Liver (tissue), 9 donors: ENCODE data around the gene MAP10. TPM values are rescaled to one million over a fixed set of nuclear protein-coding genes. Genes with fewer than 3 reads are reported as not detected.

Experiments used
- DNase-seq: peaks from one replicate; pipeline ENCODE4 v3.0.0-alpha.2; 2017; ENCODE audit warnings: low spot score
- H3K27ac ChIP-seq, 2 donors: one replicate each; pipeline ENCODE4 v1.7.0; 2013; ENCODE audit warnings: inconsistent platforms in 2 of 2, low read length in 2 of 2, control low read depth in 1 of 2, low read depth in 1 of 2, mild to moderate bottlenecking in 1 of 2
- H3K27me3 ChIP-seq, 4 donors: one replicate each; pipeline versions ENCODE4 v1.6.1 to v1.7.0; 2013; ENCODE audit warnings: low read length in 3 of 4, inconsistent platforms in 1 of 4, mild to moderate bottlenecking in 1 of 4, moderate library complexity in 1 of 4; ENCODE audit not compliant: control insufficient read depth in 4 of 4, insufficient read depth in 4 of 4
- H3K36me3 ChIP-seq, 4 donors: one replicate each; pipeline versions ENCODE4 v1.6.1 to v1.7.0; 2013; ENCODE audit warnings: low read length in 3 of 4, mild to moderate bottlenecking in 3 of 4, low read depth in 1 of 4, moderate library complexity in 1 of 4; ENCODE audit not compliant: control insufficient read depth in 4 of 4, insufficient read depth in 3 of 4
- H3K4me1 ChIP-seq, 4 donors: one replicate each; pipeline versions ENCODE4 v1.6.1 to v1.7.0; 2013; ENCODE audit warnings: low read length in 3 of 4, mild to moderate bottlenecking in 3 of 4, moderate library complexity in 1 of 4; ENCODE audit not compliant: control insufficient read depth in 4 of 4, insufficient read depth in 4 of 4
- H3K4me3 ChIP-seq, 3 donors: one replicate each; pipeline versions ENCODE4 v1.6.1 to v1.7.0; 2013; ENCODE audit warnings: low read length in 3 of 3, control low read depth in 1 of 3, low read depth in 1 of 3, mild to moderate bottlenecking in 1 of 3
- H3K9ac ChIP-seq, 2 donors: one replicate each; pipeline ENCODE4 v1.7.0; 2013; ENCODE audit warnings: low read length in 2 of 2, mild to moderate bottlenecking in 2 of 2, moderate library complexity in 2 of 2, control low read depth in 1 of 2, low read depth in 1 of 2
- H3K9me3 ChIP-seq, 4 donors: one replicate each; pipeline versions ENCODE4 v1.6.1 to v1.7.0; 2013; ENCODE audit warnings: low read length in 3 of 4; ENCODE audit not compliant: control insufficient read depth in 4 of 4
- ATF3 ChIP-seq: IDR thresholded peaks from 2 replicates; pipeline ENCODE4 v1.6.1; 2016; ENCODE audit warnings: antibody characterized with exemption
- EGR1 ChIP-seq, 2 donors: IDR thresholded peaks; 2 replicates each; pipeline ENCODE4 v1.6.1; 2016 to 2018; ENCODE audit warnings: antibody characterized with exemption in 2 of 2, low read depth in 2 of 2
- FOXA1 ChIP-seq: IDR thresholded peaks from 2 replicates; pipeline ENCODE4 v1.6.1; 2016; ENCODE audit warnings: antibody characterized with exemption
- FOXA2 ChIP-seq: IDR thresholded peaks from 2 replicates; pipeline ENCODE4 v1.6.1; 2016; ENCODE audit warnings: antibody characterized with exemption
- GABPA ChIP-seq, 2 donors: IDR thresholded peaks in 1 of 2; conservative IDR thresholded peaks in 1 of 2; 2 replicates each; pipeline ENCODE4 v1.6.1; 2016; ENCODE audit warnings: antibody characterized with exemption in 2 of 2, mild to moderate bottlenecking in 1 of 2, moderate library complexity in 1 of 2
- HNF4A ChIP-seq, 2 donors: conservative IDR thresholded peaks; 2 replicates each; pipeline ENCODE4 v1.6.1; 2016; ENCODE audit warnings: antibody characterized with exemption in 2 of 2, mild to moderate bottlenecking in 2 of 2
- HNF4G ChIP-seq: IDR thresholded peaks from 2 replicates; pipeline ENCODE4 v1.6.1; 2016; ENCODE audit warnings: antibody characterized with exemption
- JUND ChIP-seq, 2 donors: IDR thresholded peaks; 2 replicates each; pipeline ENCODE4 v1.6.1; 2016; ENCODE audit warnings: antibody characterized with exemption in 2 of 2
- NR2F2 ChIP-seq: IDR thresholded peaks from 2 replicates; pipeline ENCODE4 v1.6.1; 2016; ENCODE audit warnings: antibody characterized with exemption
- RAD21 ChIP-seq, 2 donors: IDR thresholded peaks; 2 replicates each; pipeline ENCODE4 v1.6.1; 2016; ENCODE audit warnings: antibody characterized with exemption in 2 of 2, mild to moderate bottlenecking in 2 of 2
- REST ChIP-seq: IDR thresholded peaks from 2 replicates; pipeline ENCODE4 v1.6.1; 2016; ENCODE audit warnings: antibody characterized with exemption, mild to moderate bottlenecking
- RXRA ChIP-seq, 2 donors: IDR thresholded peaks; 2 replicates each; pipeline ENCODE4 v1.6.1; 2017 to 2018; ENCODE audit warnings: antibody characterized with exemption in 2 of 2, mild to moderate bottlenecking in 1 of 2
- SP1 ChIP-seq: IDR thresholded peaks from 2 replicates; pipeline ENCODE4 v1.6.1; 2018; ENCODE audit warnings: antibody characterized with exemption, mild to moderate bottlenecking
- TAF1 ChIP-seq: conservative IDR thresholded peaks from 2 replicates; pipeline ENCODE4 v1.6.1; 2016; ENCODE audit warnings: antibody characterized with exemption, mild to moderate bottlenecking
- YY1 ChIP-seq: IDR thresholded peaks from 2 replicates; pipeline ENCODE4 v1.6.1; 2016; ENCODE audit warnings: antibody characterized with exemption, mild to moderate bottlenecking
- ZBTB33 ChIP-seq: IDR thresholded peaks from 2 replicates; pipeline ENCODE4 v1.6.1; 2016; ENCODE audit warnings: antibody characterized with exemption
- WGBS: extraction: QIAGEN DNeasy Blood & Tissue Kit; methylation state at CpG from one replicate; pipeline ENCODE4 v1.1.7; 2013; 5-methylcytosine and 5-hydroxymethylcytosine counted together
- polyA plus RNA-seq, 2 donors: library from polyadenylated mRNA; stranded (reverse) in 1 of 2; unstranded in 1 of 2; fragments of 200-250 nt in 1 of 2; fragments of >200 nt in 1 of 2; fragmentation: Nextera tagmentation in 1 of 2; extraction: Ambion mirVana in 1 of 2; gene quantifications; one replicate each; pipeline versions ENCODE4 v1.2.1 to v1.2.3, GENCODE V29; 2013 to 2015
- total RNA-seq, 2 donors: library from RNA; depleted of rRNA; stranded (reverse); fragments of >200 nt; gene quantifications; one replicate each; pipeline ENCODE4 v1.2.3, GENCODE V29; 2014
- TF ChIP-seq, protein P1 (sequence below): IDR thresholded peaks from 2 replicates; pipeline ENCODE4 v1.6.1; 2016; ENCODE audit warnings: antibody characterized with exemption
- TF ChIP-seq, protein P2 (sequence below): fragments of 150-350 bp; IDR thresholded peaks from 2 replicates; pipeline ENCODE4 v1.5.1; 2017; ENCODE audit warnings: improper control_type of control experiment, low read depth, low read length; ENCODE audit not compliant: missing input control
- donor health status: healthy.
- donor health status: healthy.
- donor health status: healthy.
- donor health status: healthy.
- donor health status: healthy.

Gene MAP10
- total and polyA plus RNA-seq, 4 donors = 0.96 to 2.7 (median 1.8) TPM

- WGBS = 83% methylated on average over 3 of the region's 3 CpGs
- Histone ChIP-seq H3K27ac (no peak overlapping the region), H3K9me3 (no peaks in the 10 kb centered on the region), H3K4me3 (no peak overlapping the region), H3K27me3 (no peaks in the 10 kb centered on the region), H3K36me3 (no peaks in the 10 kb centered on the region), H3K9ac (no peak overlapping the region), H3K4me1 (no peaks in the 10 kb centered on the region)
- no peak for DNase-seq
- TF ChIP-seq YY1 (no peak), REST (no peak), GABPA (IDR thresholded peaks at IDR 0.05 in 1 of 2, conservative IDR thresholded peaks at IDR 0.05 in 1 of 2) (no peak), ATF3 (no peak), NR2F2 (no peak), RAD21 (IDR thresholded peaks at IDR 0.05) (no peak), RXRA (IDR thresholded peaks at IDR 0.05) (no peak), EGR1 (IDR thresholded peaks at IDR 0.05; ENCODE audit: low read depth in 2 of 2) (no peak), SP1 (no peak), JUND (IDR thresholded peaks at IDR 0.05) (no peak), FOXA1 (no peak), TAF1 (no peak), ZBTB33 (no peak), FOXA2 (no peak), HNF4A (conservative IDR thresholded peaks at IDR 0.05) (no peak), HNF4G (no peak)
- TF ChIP-seq, protein P1, sequence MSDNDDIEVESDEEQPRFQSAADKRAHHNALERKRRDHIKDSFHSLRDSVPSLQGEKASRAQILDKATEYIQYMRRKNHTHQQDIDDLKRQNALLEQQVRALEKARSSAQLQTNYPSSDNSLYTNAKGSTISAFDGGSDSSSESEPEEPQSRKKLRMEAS = no peak
- TF ChIP-seq, protein P2, sequence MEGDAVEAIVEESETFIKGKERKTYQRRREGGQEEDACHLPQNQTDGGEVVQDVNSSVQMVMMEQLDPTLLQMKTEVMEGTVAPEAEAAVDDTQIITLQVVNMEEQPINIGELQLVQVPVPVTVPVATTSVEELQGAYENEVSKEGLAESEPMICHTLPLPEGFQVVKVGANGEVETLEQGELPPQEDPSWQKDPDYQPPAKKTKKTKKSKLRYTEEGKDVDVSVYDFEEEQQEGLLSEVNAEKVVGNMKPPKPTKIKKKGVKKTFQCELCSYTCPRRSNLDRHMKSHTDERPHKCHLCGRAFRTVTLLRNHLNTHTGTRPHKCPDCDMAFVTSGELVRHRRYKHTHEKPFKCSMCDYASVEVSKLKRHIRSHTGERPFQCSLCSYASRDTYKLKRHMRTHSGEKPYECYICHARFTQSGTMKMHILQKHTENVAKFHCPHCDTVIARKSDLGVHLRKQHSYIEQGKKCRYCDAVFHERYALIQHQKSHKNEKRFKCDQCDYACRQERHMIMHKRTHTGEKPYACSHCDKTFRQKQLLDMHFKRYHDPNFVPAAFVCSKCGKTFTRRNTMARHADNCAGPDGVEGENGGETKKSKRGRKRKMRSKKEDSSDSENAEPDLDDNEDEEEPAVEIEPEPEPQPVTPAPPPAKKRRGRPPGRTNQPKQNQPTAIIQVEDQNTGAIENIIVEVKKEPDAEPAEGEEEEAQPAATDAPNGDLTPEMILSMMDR = no peak
These were observed 28.6 kb upstream of the MAP10 start for GRCh38 chr1:232776526-232777106.
